Breast epithelium (tissue), 3 donors: Measurements from ENCODE around the gene DUS1L.

Source experiments
- CTCF ChIP-seq, 3 donors: fragments of 450-650 bp; IDR thresholded peaks; one replicate each; pipeline ENCODE4 v1.5.1; 2016 to 2017; ENCODE audit warnings: antibody characterized with exemption in 3 of 3, mild to moderate bottlenecking in 3 of 3, moderate library complexity in 3 of 3
- POLR2A ChIP-seq: fragments of 450-650 bp; IDR thresholded peaks from one replicate; pipeline ENCODE4 v1.6.1; 2016; ENCODE audit warnings: antibody characterized with exemption, mild to moderate bottlenecking, moderate library complexity

- TF ChIP-seq CTCF (IDR thresholded peaks at IDR 0.05) (no peak), POLR2A (no peak)
These were observed 39.8 kb upstream of the DUS1L start for GRCh38 chr17:82105417-82105881.
